ENCODE data around the gene NOP14. TPM values are rescaled to one million over a fixed set of nuclear protein-coding genes. Genes with fewer than 3 reads are reported as not detected.
A peak's percentile ranks its signal among the peaks of the same experiment; 100 is the strongest.
"Not testable (repeated sequence)": the region's sequence is repeated elsewhere in the genome, so short reads cannot be mapped to it uniquely, and the experiment has no call there.

Gene NOP14
- polyA plus RNA-seq, 2 of the 4 experiments (the other 2 are of a cell fraction): 18.9 to 30.2 TPM

GRCh38 chr4:2923668-2924173 lies 39.5 kb downstream of the NOP14 start:
- no peaks in the 10 kb centered on the region for H3K9me3 ChIP-seq
- no peak overlapping the region for H3K4me3 ChIP-seq
- POLR2A ChIA-PET: no interaction called here
- 96% methylated on average over 16 of the region's 16 CpGs for WGBS (ENCODE audit: missing lambda C conversion rate)
- no peaks in the 10 kb centered on the region for H3K4me1 ChIP-seq
- ATAC-seq (no peak), FAIRE-seq (no peak), DNase-seq (ENCODE audit: low read depth in 1 of 2, low spot score in 1 of 2) (no peak)
- H3K4me2 ChIP-seq: no peak overlapping the region
- TF ChIP-seq ESRRA (IDR thresholded peaks at IDR 0.05; ENCODE audit: borderline replicate concordance, low read length) (no peak), E2F6 (IDR thresholded peaks at IDR 0.05; ENCODE audit: borderline replicate concordance, low read depth) (no peak), RFX5 (IDR thresholded peaks at IDR 0.05) (no peak), FOXS1 (CRISPR knock-in tag; IDR thresholded peaks at IDR 0.05) (no peak), EHMT2 (IDR thresholded peaks at IDR 0.05; ENCODE audit: low read depth) (no peak), HOXB5 (CRISPR knock-in tag; IDR thresholded peaks at IDR 0.05) (no peak), BHLHE40 (IDR thresholded peaks at IDR 0.05; ENCODE audit: low read depth, low read length) (no peak), CHD2 (IDR thresholded peaks at IDR 0.05; ENCODE audit: low read length, partially characterized antibody) (no peak), NR3C1 (IDR thresholded peaks at IDR 0.05) (no peak)
- no peak overlapping the region for H3K27ac ChIP-seq
- CTCF ChIA-PET: no interaction called here

- Histone ChIP-seq H3K9me3 (no peaks in the 10 kb centered on the region), H3K4me2 (no peak overlapping the region), H3K4me1 (no peaks in the 10 kb centered on the region), H3K27ac (no peak overlapping the region), H3K4me3 (no peak overlapping the region)
- ChIA-PET POLR2A (no interaction called here), CTCF (no interaction called here)
- no peak for FAIRE-seq
- no peak for DNase-seq (ENCODE audit: low read depth in 1 of 2, low spot score in 1 of 2)
- WGBS (ENCODE audit: missing lambda C conversion rate): 96% methylated on average over 4 of the region's 10 CpGs
- no peak for ATAC-seq
- no peak for TF ChIP-seq CEBPB (IDR thresholded peaks at IDR 0.05)
- no peak for TF ChIP-seq HDAC2 (IDR thresholded peaks at IDR 0.05)
- TF ChIP-seq SMC3 (IDR thresholded peaks at IDR 0.05): no peak
- no peak for TF ChIP-seq RFX5 (IDR thresholded peaks at IDR 0.05)
- TF ChIP-seq USF2 (IDR thresholded peaks at IDR 0.05): no peak
- TF ChIP-seq, protein P1, sequence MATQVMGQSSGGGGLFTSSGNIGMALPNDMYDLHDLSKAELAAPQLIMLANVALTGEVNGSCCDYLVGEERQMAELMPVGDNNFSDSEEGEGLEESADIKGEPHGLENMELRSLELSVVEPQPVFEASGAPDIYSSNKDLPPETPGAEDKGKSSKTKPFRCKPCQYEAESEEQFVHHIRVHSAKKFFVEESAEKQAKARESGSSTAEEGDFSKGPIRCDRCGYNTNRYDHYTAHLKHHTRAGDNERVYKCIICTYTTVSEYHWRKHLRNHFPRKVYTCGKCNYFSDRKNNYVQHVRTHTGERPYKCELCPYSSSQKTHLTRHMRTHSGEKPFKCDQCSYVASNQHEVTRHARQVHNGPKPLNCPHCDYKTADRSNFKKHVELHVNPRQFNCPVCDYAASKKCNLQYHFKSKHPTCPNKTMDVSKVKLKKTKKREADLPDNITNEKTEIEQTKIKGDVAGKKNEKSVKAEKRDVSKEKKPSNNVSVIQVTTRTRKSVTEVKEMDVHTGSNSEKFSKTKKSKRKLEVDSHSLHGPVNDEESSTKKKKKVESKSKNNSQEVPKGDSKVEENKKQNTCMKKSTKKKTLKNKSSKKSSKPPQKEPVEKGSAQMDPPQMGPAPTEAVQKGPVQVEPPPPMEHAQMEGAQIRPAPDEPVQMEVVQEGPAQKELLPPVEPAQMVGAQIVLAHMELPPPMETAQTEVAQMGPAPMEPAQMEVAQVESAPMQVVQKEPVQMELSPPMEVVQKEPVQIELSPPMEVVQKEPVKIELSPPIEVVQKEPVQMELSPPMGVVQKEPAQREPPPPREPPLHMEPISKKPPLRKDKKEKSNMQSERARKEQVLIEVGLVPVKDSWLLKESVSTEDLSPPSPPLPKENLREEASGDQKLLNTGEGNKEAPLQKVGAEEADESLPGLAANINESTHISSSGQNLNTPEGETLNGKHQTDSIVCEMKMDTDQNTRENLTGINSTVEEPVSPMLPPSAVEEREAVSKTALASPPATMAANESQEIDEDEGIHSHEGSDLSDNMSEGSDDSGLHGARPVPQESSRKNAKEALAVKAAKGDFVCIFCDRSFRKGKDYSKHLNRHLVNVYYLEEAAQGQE (IDR thresholded peaks at IDR 0.05): no peak
- TF ChIP-seq MAZ (IDR thresholded peaks at IDR 0.05; ENCODE audit: borderline replicate concordance, low read depth, low read length): no peak
- TF ChIP-seq HOXA7 (CRISPR knock-in tag; IDR thresholded peaks at IDR 0.05): no peak
- TF ChIP-seq, protein P2, sequence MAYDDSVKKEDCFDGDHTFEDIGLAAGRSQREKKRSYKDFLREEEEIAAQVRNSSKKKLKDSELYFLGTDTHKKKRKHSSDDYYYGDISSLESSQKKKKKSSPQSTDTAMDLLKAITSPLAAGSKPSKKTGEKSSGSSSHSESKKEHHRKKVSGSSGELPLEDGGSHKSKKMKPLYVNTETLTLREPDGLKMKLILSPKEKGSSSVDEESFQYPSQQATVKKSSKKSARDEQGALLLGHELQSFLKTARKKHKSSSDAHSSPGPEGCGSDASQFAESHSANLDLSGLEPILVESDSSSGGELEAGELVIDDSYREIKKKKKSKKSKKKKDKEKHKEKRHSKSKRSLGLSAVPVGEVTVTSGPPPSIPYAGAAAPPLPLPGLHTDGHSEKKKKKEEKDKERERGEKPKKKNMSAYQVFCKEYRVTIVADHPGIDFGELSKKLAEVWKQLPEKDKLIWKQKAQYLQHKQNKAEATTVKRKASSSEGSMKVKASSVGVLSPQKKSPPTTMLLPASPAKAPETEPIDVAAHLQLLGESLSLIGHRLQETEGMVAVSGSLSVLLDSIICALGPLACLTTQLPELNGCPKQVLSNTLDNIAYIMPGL (CRISPR knock-in tag; IDR thresholded peaks at IDR 0.05; ENCODE audit: borderline replicate concordance): no peak
- TF ChIP-seq HOXB13 (CRISPR knock-in tag; IDR thresholded peaks at IDR 0.05; ENCODE audit: low read depth): no peak
Measured at GRCh38 chr4:2923141-2923551, 40.1 kb downstream of the NOP14 start.

GRCh38 chr4:2922453-2923101 lies 40.6 kb downstream of the NOP14 start:
- H3K4me1 ChIP-seq; CTCF ChIA-PET; ATAC-seq; H3K4me2 ChIP-seq; H3K9me3 ChIP-seq; POLR2A ChIA-PET; FAIRE-seq; DNase-seq (ENCODE audit: low read depth in 1 of 2, low spot score in 1 of 2); H3K4me3 ChIP-seq: not testable (repeated sequence)
- 0 out of 6 replicates have a peak overlapping the region, but pooled peaks of 1 of the 2 experiments have one; percentile 18 for H3K27ac ChIP-seq
- 100% methylated on average over 2 of the region's 7 CpGs for WGBS (ENCODE audit: missing lambda C conversion rate)

GRCh38 chr4:2918714-2919113 lies 44.5 kb downstream of the NOP14 start:
- WGBS (ENCODE audit: missing lambda C conversion rate): 91% methylated on average over 8 of the region's 8 CpGs
- DNase-seq (ENCODE audit: low read depth in 1 of 2, low spot score in 1 of 2); CTCF ChIA-PET; FAIRE-seq; H3K4me3 ChIP-seq; POLR2A ChIA-PET; ATAC-seq; H3K27ac ChIP-seq; H3K4me1 ChIP-seq; H3K9me3 ChIP-seq; H3K4me2 ChIP-seq: not testable (repeated sequence)

GRCh38 chr4:2918300-2918699 lies 44.9 kb downstream of the NOP14 start:
- H3K27ac ChIP-seq; H3K4me2 ChIP-seq; CTCF ChIA-PET; H3K9me3 ChIP-seq; ATAC-seq; POLR2A ChIA-PET; FAIRE-seq; H3K4me1 ChIP-seq; H3K4me3 ChIP-seq; DNase-seq (ENCODE audit: low read depth in 1 of 2, low spot score in 1 of 2): not testable (repeated sequence)
- 93% methylated on average over 2 of the region's 2 CpGs for WGBS (ENCODE audit: missing lambda C conversion rate)

All from A549 (cell line).